NT2/D1 (cell line): ENCODE data around the gene KDM4C.

Source experiments
- SUZ12 ChIP-seq: IDR thresholded peaks from 2 replicates; pipeline ENCODE4 v1.6.1; 2011; ENCODE audit not compliant: insufficient read length, insufficient read depth; ENCODE audit errors: extremely low read depth
- YY1 ChIP-seq: IDR thresholded peaks from 2 replicates; pipeline ENCODE4 v1.6.1; 2011; ENCODE audit not compliant: insufficient read length, insufficient read depth

DNA sequence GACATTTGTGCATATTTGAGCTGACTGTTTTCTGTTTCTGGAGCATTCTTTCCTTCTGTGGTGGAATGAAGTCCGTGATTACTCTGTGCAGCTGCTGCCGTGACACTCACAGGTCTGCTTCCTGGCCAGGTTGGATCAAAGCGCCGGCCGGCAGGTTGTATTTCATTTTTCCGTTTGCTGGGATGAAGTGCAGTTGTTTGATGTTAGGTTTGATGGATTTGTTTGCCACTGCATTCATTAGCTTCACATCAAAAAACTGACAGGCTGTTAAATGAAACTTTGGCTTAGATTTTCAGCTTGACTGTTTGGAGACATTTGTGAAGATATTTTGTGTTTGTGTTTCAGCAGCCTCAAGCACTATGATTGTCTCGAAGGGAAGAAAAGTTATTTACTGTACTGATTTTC lies 140.1 kb downstream of the KDM4C start:
- TF ChIP-seq YY1: no peak
- TF ChIP-seq SUZ12: no peak
